Stimulated activated CD4-positive, alpha-beta T cell treated with anti-CD3 and anti-CD28 coated beads, Interleukin-1b, Interleukin-23, amount 100 ng/mL, for 24 hours (primary cell): Measurements from ENCODE around the gene SLAMF1.
"Not testable (repeated sequence)": the region's sequence is repeated elsewhere in the genome, so short reads cannot be mapped to it uniquely, and the experiment has no call there.

Source experiments
- DNase-seq, 4 experiments: peaks; one replicate each; pipeline ENCODE4 v3.0.0-alpha.2; 2020; ENCODE audit warnings: low read depth in 4 of 4, low spot score in 1 of 4

The SLAMF1 gene

GRCh38 chr1:160665330-160666078, 18.7 kb upstream of the SLAMF1 start:
- DNase-seq, result no peak

- DNase-seq, result no peak
Measured at GRCh38 chr1:160664573-160665051, 17.8 kb upstream of the SLAMF1 start.

- DNase-seq, result no peak
Measured at GRCh38 chr1:160662910-160663309, 16.1 kb upstream of the SLAMF1 start.

- DNase-seq, result no peak
Measured at GRCh38 chr1:160659566-160659965, 12.7 kb upstream of the SLAMF1 start.

- DNase-seq, result no peak
Measured at GRCh38 chr1:160658814-160659193, 12.0 kb upstream of the SLAMF1 start.

- DNase-seq, result no peak
Measured at GRCh38 chr1:160658162-160658813, 11.4 kb upstream of the SLAMF1 start.

- no peak for DNase-seq
Measured at GRCh38 chr1:160657250-160657781, 10.5 kb upstream of the SLAMF1 start.

- no peak for DNase-seq
Measured at GRCh38 chr1:160656737-160657136, 9.9 kb upstream of the SLAMF1 start.

- no peak for DNase-seq
Measured at GRCh38 chr1:160653620-160654016, 6.8 kb upstream of the SLAMF1 start.

GRCh38 chr1:160652924-160653619, 6.2 kb upstream of the SLAMF1 start:
- DNase-seq, result no peak

- DNase-seq, result not testable (repeated sequence)
Measured at GRCh38 chr1:160652065-160652641, 5.3 kb upstream of the SLAMF1 start.

- DNase-seq, result no peak
Measured at GRCh38 chr1:160651433-160652064, 4.7 kb upstream of the SLAMF1 start.

GRCh38 chr1:160647329-160647720, 481 bp upstream of the SLAMF1 start:
- DNase-seq, result no peak

GRCh38 chr1:160646180-160646579, 664 bp downstream of the SLAMF1 start:
- DNase-seq, result no peak

GRCh38 chr1:160645386-160646130, 1.3 kb downstream of the SLAMF1 start:
- DNase-seq, result no peak

- DNase-seq, result no peak
Measured at GRCh38 chr1:160644399-160644798, 2.4 kb downstream of the SLAMF1 start.

- DNase-seq, result no peak
Measured at GRCh38 chr1:160643138-160643537, 3.7 kb downstream of the SLAMF1 start.

- no peak for DNase-seq
Measured at GRCh38 chr1:160642281-160642644, 4.6 kb downstream of the SLAMF1 start.

- no peak for DNase-seq
Measured at GRCh38 chr1:160641323-160642280, 5.2 kb downstream of the SLAMF1 start.
